H1 (cell line): ENCODE results near the gene RBM4. TPM values are rescaled to one million over a fixed set of nuclear protein-coding genes. Genes with fewer than 3 reads are reported as not detected.

Experiments
- BACH1 ChIP-seq: IDR thresholded peaks from 2 replicates; pipeline ENCODE4 v1.6.1; 2012; ENCODE audit warnings: low read length, improper control_type of control experiment
- BRCA1 ChIP-seq: IDR thresholded peaks from 2 replicates; pipeline ENCODE4 v1.6.1; 2012; ENCODE audit warnings: low read depth, low read length, improper control_type of control experiment
- CEBPB ChIP-seq: IDR thresholded peaks from 2 replicates; pipeline ENCODE4 v1.6.1; 2012; ENCODE audit warnings: low read depth, low read length
- EP300 ChIP-seq, 2 experiments: IDR thresholded peaks; 1 replicate in 1 of 2; 2 replicates in 1 of 2; pipeline ENCODE4 v1.6.1; 2011 to 2012; ENCODE audit warnings: low read depth in 2 of 2, low read length in 2 of 2, mild to moderate bottlenecking in 2 of 2, borderline replicate concordance in 1 of 2, inconsistent platforms in 1 of 2, moderate library complexity in 1 of 2
- FOSL1 ChIP-seq: IDR thresholded peaks from 2 replicates; pipeline ENCODE4 v1.6.1; 2011; ENCODE audit warnings: mild to moderate bottlenecking, low read depth, low read length, moderate library complexity; ENCODE audit not compliant: insufficient read depth
- JUN ChIP-seq: IDR thresholded peaks from 2 replicates; pipeline ENCODE4 v1.6.1; 2011; ENCODE audit warnings: low read depth, mild to moderate bottlenecking, improper control_type of control experiment, low read length
- KDM1A ChIP-seq: fragments of 200-600, 300-600 bp; sonication (generic); IDR thresholded peaks from 2 replicates; pipeline ENCODE4 v1.7.1; 2016; ENCODE audit warnings: mild to moderate bottlenecking, low read length, borderline replicate concordance
- KDM4A ChIP-seq: IDR thresholded peaks from one replicate; pipeline ENCODE4 v1.7.1; 2012; ENCODE audit warnings: low read depth, mild to moderate bottlenecking, moderate library complexity, low read length, inconsistent platforms; ENCODE audit not compliant: severe bottlenecking
- NRF1 ChIP-seq: IDR thresholded peaks from 2 replicates; pipeline ENCODE4 v1.6.1; 2011; ENCODE audit warnings: mild to moderate bottlenecking, low read depth, low read length, improper control_type of control experiment
- POLR2AphosphoS5 ChIP-seq: IDR thresholded peaks from 2 replicates; pipeline ENCODE4 v1.6.1; 2011; ENCODE audit warnings: low read depth, low read length
- POU5F1 ChIP-seq: IDR thresholded peaks from 2 replicates; pipeline ENCODE4 v1.6.1; 2011; ENCODE audit warnings: low read depth, mild to moderate bottlenecking, low read length, moderate library complexity
- RBBP5 ChIP-seq: IDR thresholded peaks from 2 replicates; pipeline ENCODE4 v1.7.1; 2012; ENCODE audit warnings: low read depth, mild to moderate bottlenecking, inconsistent platforms, low read length, moderate library complexity, borderline replicate concordance
- RFX5 ChIP-seq: IDR thresholded peaks from 2 replicates; pipeline ENCODE4 v1.6.1; 2011; ENCODE audit warnings: low read depth, low read length, improper control_type of control experiment, borderline replicate concordance
- RNF2 ChIP-seq: fragments of 200-900, 300-1000 bp; sonication (generic); IDR thresholded peaks from 2 replicates; pipeline ENCODE4 v1.7.1; 2016; ENCODE audit warnings: borderline replicate concordance, low read depth, mild to moderate bottlenecking, antibody characterized with exemption, low read length; ENCODE audit not compliant: poor library complexity, severe bottlenecking; ENCODE audit errors: missing control alignments
- SP1 ChIP-seq: IDR thresholded peaks from 2 replicates; pipeline ENCODE4 v1.6.1; 2011; ENCODE audit warnings: low read depth, low read length
- SP4 ChIP-seq: IDR thresholded peaks from 2 replicates; pipeline ENCODE4 v1.6.1; 2012; ENCODE audit warnings: low read length, inconsistent platforms
- SUZ12 ChIP-seq: fragments of 200-600 bp; sonication (generic); IDR thresholded peaks from 2 replicates; pipeline ENCODE4 v1.6.1; 2012; ENCODE audit warnings: mild to moderate bottlenecking, inconsistent platforms, low read length, moderate library complexity, mixed read lengths
- TAF1 ChIP-seq: IDR thresholded peaks from 2 replicates; pipeline ENCODE4 v1.6.1; 2011; ENCODE audit warnings: mild to moderate bottlenecking, low read depth, low read length
- TAF7 ChIP-seq: optimal IDR thresholded peaks from 2 replicates; pipeline ENCODE3; 2011; ENCODE audit warnings: low read depth, mild to moderate bottlenecking, inconsistent platforms, low read length, moderate library complexity, borderline replicate concordance
- TBP ChIP-seq: IDR thresholded peaks from 2 replicates; pipeline ENCODE4 v1.6.1; 2011; ENCODE audit warnings: low read depth, low read length, improper control_type of control experiment
- TCF12 ChIP-seq: IDR thresholded peaks from 2 replicates; pipeline ENCODE4 v1.6.1; 2011; ENCODE audit warnings: low read depth, mild to moderate bottlenecking, low read length
- polyA plus RNA-seq, 7 experiments: library from polyadenylated mRNA; depleted of rRNA in 3 of 7; stranded (reverse) in 5 of 7; unstranded in 2 of 7; fragments of >200 nt in 5 of 7; fragments of 200-250 nt in 2 of 7; gene quantifications; 1 replicate in 5 of 7; 2 replicates in 1 of 7; 4 replicates in 1 of 7; pipeline versions ENCODE4 v1.2.1 to v1.2.3, GENCODE V29; 2011 to 2013; ENCODE audit warnings: missing spikeins in 2 of 7, mixed read lengths in 2 of 7
- total RNA-seq: library from RNA; stranded (reverse); fragmentation: NEBNext Ultra II Directional; extraction: Animal tissue kit (Norgen Biotek cat#: 25700); gene quantifications from 2 replicates; pipeline ENCODE4 v1.2.1, GENCODE V29; 2021
- TF ChIP-seq, protein P1 (sequence below): IDR thresholded peaks from 2 replicates; pipeline ENCODE4 v1.6.1; 2012; ENCODE audit warnings: low read length, inconsistent platforms

The RBM4 gene
- total and polyA plus RNA-seq, 2 of the 8 experiments (the other 6 are each of a cell fraction or from before 2014, with no cell fraction given): 192 to 330 TPM

DNA sequence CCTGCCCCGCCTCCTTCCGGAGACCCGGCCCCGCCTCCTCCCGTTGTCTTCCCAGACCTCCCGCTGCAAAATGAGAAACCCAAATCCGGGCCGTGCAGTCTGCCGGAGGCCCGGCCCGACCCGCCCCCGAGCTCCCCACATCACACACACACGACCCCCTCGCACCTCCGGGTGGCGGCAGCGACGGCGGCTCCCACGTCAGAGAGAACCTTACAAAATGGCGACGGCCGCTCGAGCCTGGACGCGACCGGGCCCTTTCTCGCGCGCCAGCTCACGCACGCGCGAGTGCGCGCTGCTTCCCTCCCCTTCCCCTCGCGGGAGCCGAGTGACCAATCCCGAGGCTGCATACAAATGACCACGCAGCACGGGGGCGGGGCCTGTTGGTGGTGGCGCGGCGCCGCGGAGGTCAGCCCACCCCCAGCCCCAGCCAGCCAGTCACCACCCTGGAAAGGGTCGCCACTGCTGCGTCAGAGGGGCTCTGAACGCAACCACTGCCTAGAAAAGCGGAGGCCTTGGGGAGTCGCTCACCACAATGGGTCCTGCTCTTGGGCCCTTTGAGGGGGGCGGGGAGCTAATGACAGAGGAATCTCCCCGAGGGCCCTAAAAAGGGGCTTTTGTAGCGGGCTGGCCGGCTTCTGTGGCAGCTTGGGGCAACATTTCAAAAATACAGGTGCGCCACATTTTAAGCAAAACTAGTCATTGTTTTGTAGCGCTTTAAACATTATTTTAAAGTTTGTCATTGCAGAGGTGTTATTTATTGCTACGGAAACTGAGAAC lies 39.3 kb downstream of the RBM4 start, which contains the start of gene RBM4B (continued):
- no peak for TF ChIP-seq POU5F1
- no peak for TF ChIP-seq EP300 (IDR thresholded peaks at IDR 0.05; ENCODE audit: borderline replicate concordance in 1 of 2, low read depth in 2 of 2, low read length in 2 of 2)
- peak; percentile 80 for TF ChIP-seq TAF7
- peak; percentile 89 for TF ChIP-seq TBP
- TF ChIP-seq JUN: no peak
- TF ChIP-seq FOSL1: no peak
- TF ChIP-seq KDM4A: peak; percentile 33
- no peak for TF ChIP-seq CEBPB
- TF ChIP-seq SP4: peak; percentile 75; the same call in 1 of the 2 replicates
- no peak for TF ChIP-seq RBBP5
- peak; percentile 73; the same call in 1 of the 2 replicates for TF ChIP-seq POLR2AphosphoS5
- TF ChIP-seq TCF12: no peak
- TF ChIP-seq RFX5: no peak
- TF ChIP-seq BACH1: peak; percentile 97
- TF ChIP-seq SP1: 0 out of 2 replicates have a peak, but pooled peaks have one; percentile 7
- no peak for TF ChIP-seq RNF2
- TF ChIP-seq BRCA1: peak; percentile 50; the same call in 1 of the 2 replicates
- peak; percentile 40; the same call in 1 of the 2 replicates for TF ChIP-seq NRF1
- TF ChIP-seq TAF1: peak; percentile 91
- TF ChIP-seq, protein P1, sequence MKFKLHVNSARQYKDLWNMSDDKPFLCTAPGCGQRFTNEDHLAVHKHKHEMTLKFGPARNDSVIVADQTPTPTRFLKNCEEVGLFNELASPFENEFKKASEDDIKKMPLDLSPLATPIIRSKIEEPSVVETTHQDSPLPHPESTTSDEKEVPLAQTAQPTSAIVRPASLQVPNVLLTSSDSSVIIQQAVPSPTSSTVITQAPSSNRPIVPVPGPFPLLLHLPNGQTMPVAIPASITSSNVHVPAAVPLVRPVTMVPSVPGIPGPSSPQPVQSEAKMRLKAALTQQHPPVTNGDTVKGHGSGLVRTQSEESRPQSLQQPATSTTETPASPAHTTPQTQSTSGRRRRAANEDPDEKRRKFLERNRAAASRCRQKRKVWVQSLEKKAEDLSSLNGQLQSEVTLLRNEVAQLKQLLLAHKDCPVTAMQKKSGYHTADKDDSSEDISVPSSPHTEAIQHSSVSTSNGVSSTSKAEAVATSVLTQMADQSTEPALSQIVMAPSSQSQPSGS: no peak
- peak; percentile 69; the same call in 1 of the 2 replicates for TF ChIP-seq SUZ12
- TF ChIP-seq KDM1A: no peak
